ENCODE data around the gene CNTNAP2. TPM values are rescaled to one million over a fixed set of nuclear protein-coding genes. Genes with fewer than 3 reads are reported as not detected.

CNTNAP2 gene
- total RNA-seq, 1 experiment from 2014 or later, result 64.5 TPM

DNA sequence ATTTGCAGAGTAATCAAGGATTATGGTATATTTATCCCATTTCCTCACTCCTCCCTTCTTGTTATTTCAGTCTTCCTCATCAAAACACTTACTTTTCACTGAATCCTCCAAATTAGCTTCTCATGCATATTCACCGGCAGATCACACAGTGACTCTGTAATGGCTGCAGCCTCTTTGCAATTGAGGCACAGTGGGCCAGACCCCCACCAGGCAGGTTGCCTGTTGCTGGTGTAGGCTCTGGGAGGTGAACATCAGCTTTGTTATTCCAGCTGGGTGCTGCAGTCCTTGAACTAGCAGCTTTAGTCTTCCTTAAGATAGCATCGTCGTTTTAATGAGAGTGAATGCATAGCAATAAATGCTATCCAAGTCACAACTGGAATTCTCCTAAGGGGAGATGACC lies 449.3 kb downstream of the CNTNAP2 start:
- no peak overlapping the region for H2BK5ac ChIP-seq (ENCODE audit: insufficient read length, low read length)
- H3K23ac ChIP-seq (ENCODE audit: insufficient read length, low read depth, low read length), result no peak overlapping the region
- H3T11ph ChIP-seq (ENCODE audit: low read length), result no peak overlapping the region
- TF ChIP-seq, protein P1, sequence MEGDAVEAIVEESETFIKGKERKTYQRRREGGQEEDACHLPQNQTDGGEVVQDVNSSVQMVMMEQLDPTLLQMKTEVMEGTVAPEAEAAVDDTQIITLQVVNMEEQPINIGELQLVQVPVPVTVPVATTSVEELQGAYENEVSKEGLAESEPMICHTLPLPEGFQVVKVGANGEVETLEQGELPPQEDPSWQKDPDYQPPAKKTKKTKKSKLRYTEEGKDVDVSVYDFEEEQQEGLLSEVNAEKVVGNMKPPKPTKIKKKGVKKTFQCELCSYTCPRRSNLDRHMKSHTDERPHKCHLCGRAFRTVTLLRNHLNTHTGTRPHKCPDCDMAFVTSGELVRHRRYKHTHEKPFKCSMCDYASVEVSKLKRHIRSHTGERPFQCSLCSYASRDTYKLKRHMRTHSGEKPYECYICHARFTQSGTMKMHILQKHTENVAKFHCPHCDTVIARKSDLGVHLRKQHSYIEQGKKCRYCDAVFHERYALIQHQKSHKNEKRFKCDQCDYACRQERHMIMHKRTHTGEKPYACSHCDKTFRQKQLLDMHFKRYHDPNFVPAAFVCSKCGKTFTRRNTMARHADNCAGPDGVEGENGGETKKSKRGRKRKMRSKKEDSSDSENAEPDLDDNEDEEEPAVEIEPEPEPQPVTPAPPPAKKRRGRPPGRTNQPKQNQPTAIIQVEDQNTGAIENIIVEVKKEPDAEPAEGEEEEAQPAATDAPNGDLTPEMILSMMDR (conservative IDR thresholded peaks at IDR 0.05), result no peak
- H3K14ac ChIP-seq (ENCODE audit: insufficient read depth, low read length), result no peak overlapping the region
- peak; percentile 29 for DNase-seq
- H3K18ac ChIP-seq (ENCODE audit: insufficient read length, low read depth, low read length), result no peak overlapping the region
- H3K79me2 ChIP-seq (ENCODE audit: insufficient read depth, low read length), result no peaks in the 10 kb centered on the region
- no peak overlapping the region for H4K8ac ChIP-seq (replicated peaks; ENCODE audit: insufficient read length, low read depth, low read length)
- no peak overlapping the region for H3K4ac ChIP-seq (ENCODE audit: low read depth, low read length)
- H4K5ac ChIP-seq (ENCODE audit: insufficient read length, low read depth, low read length), result no peak overlapping the region
- H4K20me1 ChIP-seq (ENCODE audit: control insufficient read depth, insufficient read depth, insufficient read length), result no peaks in the 10 kb centered on the region
- peaks cover 4% of the 10 kb centered on the region in 2 experiments for H3K4me1 Mint-ChIP-seq
- H4K91ac ChIP-seq (ENCODE audit: insufficient read length, low read depth, low read length), result no peak overlapping the region
- no peaks in the 10 kb centered on the region for H3K36me3 Mint-ChIP-seq (ENCODE audit: insufficient read depth in 1 of 3, low read depth in 3 of 3)
- H3K27me3 ChIP-seq (ENCODE audit: insufficient read depth, low read length), result no peaks in the 10 kb centered on the region
- H3K4me1 ChIP-seq (ENCODE audit: insufficient read depth, low read length), result no peaks in the 10 kb centered on the region
- no peaks in the 10 kb centered on the region for H3K9me3 Mint-ChIP-seq
- H3K56ac ChIP-seq (ENCODE audit: insufficient read length, low read depth, low read length), result no peak overlapping the region
- no peak overlapping the region for H2BK15ac ChIP-seq (ENCODE audit: low read depth, low read length)
- H2BK120ac ChIP-seq (ENCODE audit: low read depth, low read length, poor library complexity, severe bottlenecking), result no peak overlapping the region
- no CpG with 5 or more reads among the region's 3 CpGs for WGBS (ENCODE audit: extremely low coverage, insufficient read length, low lambda C conversion rate)
- H3K4me2 ChIP-seq (ENCODE audit: insufficient read depth, insufficient read length, low read length), result no peak overlapping the region
- H3K9me3 ChIP-seq (ENCODE audit: control insufficient read depth, low read depth, low read length), result no peaks in the 10 kb centered on the region
- no peak overlapping the region; a peak in 2 of 7 replicates for H3K27ac Mint-ChIP-seq
- no peaks in the 10 kb centered on the region for H3K79me1 ChIP-seq (ENCODE audit: insufficient read depth, low read depth, low read length, poor library complexity, severe bottlenecking)
- no peak overlapping the region for H2BK20ac ChIP-seq (ENCODE audit: low read depth, low read length, poor library complexity, severe bottlenecking)
- H2AK5ac ChIP-seq (ENCODE audit: insufficient read length, low read length), result no peak overlapping the region
- no peak overlapping the region for H3K27ac ChIP-seq (ENCODE audit: insufficient read length, low read depth, low read length)
- H2BK12ac ChIP-seq (ENCODE audit: insufficient read length, low read depth, low read length), result no peak overlapping the region
- H3K4me3 Mint-ChIP-seq, result no peak overlapping the region
- no peak overlapping the region for H3K9ac ChIP-seq (ENCODE audit: extremely low read depth, insufficient read length, low read length)
- H3K23me2 ChIP-seq (ENCODE audit: insufficient read length, low read depth, low read length, poor library complexity, severe bottlenecking), result no peaks in the 10 kb centered on the region
- H3K27me3 Mint-ChIP-seq (ENCODE audit: low read depth), result no peaks in the 10 kb centered on the region
- H2AFZ ChIP-seq (ENCODE audit: low read length), result no peak overlapping the region
